Esophagus muscularis mucosa (tissue), 4 donors: ENCODE data around the gene MFSD12. TPM values are rescaled to one million over a fixed set of nuclear protein-coding genes. Genes with fewer than 3 reads are reported as not detected.

ENCODE experiments used
- DNase-seq: peaks from one replicate; pipeline ENCODE4 v3.0.0-alpha.2; 2017; ENCODE audit errors: extremely low spot score
- H3K27ac ChIP-seq, 4 donors: fragments of 200-600 bp; sonication (generic); replicated peaks in 1 of 4; 1 replicate in 3 of 4; 2 replicates in 1 of 4; pipeline ENCODE4 v1.5.1; 2016 to 2019; ENCODE audit warnings: mild to moderate bottlenecking in 1 of 4
- H3K27me3 ChIP-seq, 4 donors: fragments of 200-600 bp; sonication (generic); one replicate each; pipeline versions ENCODE4 v1.5.1 to v1.6.0; 2016 to 2019
- H3K36me3 ChIP-seq, 4 donors: fragments of 200-600 bp; sonication (generic); one replicate each; pipeline ENCODE4 v1.5.1; 2016 to 2019
- H3K4me1 ChIP-seq, 4 donors: fragments of 200-600 bp; sonication (generic); one replicate each; pipeline ENCODE4 v1.5.1; 2016 to 2019
- H3K4me3 ChIP-seq, 4 donors: fragments of 200-600 bp; sonication (generic); 1 replicate in 2 of 4; 2 replicates in 2 of 4; pipeline ENCODE4 v1.5.1; 2016 to 2019; ENCODE audit warnings: mild to moderate bottlenecking in 4 of 4, moderate library complexity in 1 of 4
- H3K9me3 ChIP-seq, 4 donors: fragments of 200-600 bp; sonication (generic); 1 replicate in 3 of 4; 2 replicates in 1 of 4; pipeline ENCODE4 v1.5.1; 2016 to 2019
- CTCF ChIP-seq, 3 experiments: fragments of 200-600 bp in 2 of 3; fragments of 450-650 bp in 1 of 3; sonication (generic) in 2 of 3; IDR thresholded peaks; one replicate each; pipeline ENCODE4 v1.5.1; 2017 to 2019; ENCODE audit warnings: antibody characterized with exemption in 3 of 3, mild to moderate bottlenecking in 2 of 3, moderate library complexity in 1 of 3
- EP300 ChIP-seq: sonication (generic); formaldehyde crosslinking; IDR thresholded peaks from one replicate; pipeline ENCODE4 v1.6.1; 2017; ENCODE audit warnings: antibody characterized with exemption
- POLR2A ChIP-seq: fragments of 450-650 bp; IDR thresholded peaks from one replicate; pipeline ENCODE4 v1.6.1; 2017; ENCODE audit warnings: antibody characterized with exemption, moderate library complexity, mild to moderate bottlenecking, low read depth
- POLR2AphosphoS5 ChIP-seq, 2 donors: sonication (generic); formaldehyde crosslinking; IDR thresholded peaks; one replicate each; pipeline ENCODE4 v1.6.1; 2017; ENCODE audit warnings: antibody characterized with exemption in 2 of 2
- WGBS: methylation state at CpG from one replicate; pipeline ENCODE4 v1.1.5; 2018; 5-methylcytosine and 5-hydroxymethylcytosine counted together
- intact Hi-C: fragments of 100-400 bp; cut with DNase I; formaldehyde crosslinking; loops from one replicate; pipeline ENCODE4 v1.15.1; 2023
- total RNA-seq, 4 donors: library from RNA; depleted of rRNA; stranded (reverse); fragments of >200 nt; gene quantifications; one replicate each; pipeline versions ENCODE4 v1.1.0 to v1.2.1, GENCODE V29; 2016

The MFSD12 gene
- total RNA-seq, 4 donors from 2014 or later, result 28.2 to 87.0 (median 62.4) TPM

GRCh38 chr19:3578390-3578789 lies 21.0 kb upstream of the MFSD12 start:
- Histone ChIP-seq H3K9me3 (no peaks in the 10 kb centered on the region), H3K27me3 (no peaks in the 10 kb centered on the region), H3K4me3 (no peak overlapping the region), H3K36me3 (peaks cover 5 to 14% (median 12%) of the 10 kb centered on the region in 4 donors), H3K4me1 (peaks cover 20 to 68% (median 54%) of the 10 kb centered on the region in 4 donors), H3K27ac (peak overlapping the region in 3 of 4 donors; percentile 5 to 85 (median 80))
- TF ChIP-seq POLR2AphosphoS5 (IDR thresholded peaks at IDR 0.05), result no peak
- TF ChIP-seq EP300, result no peak
- no peak for TF ChIP-seq CTCF (IDR thresholded peaks at IDR 0.05)
- TF ChIP-seq POLR2A, result no peak
- intact Hi-C loops, result loop anchor here (5.0 kb wide), 1 partner anchor 39 kb away; no protein-coding TSS in a partner anchor
- no peak for DNase-seq
- WGBS, result 78% methylated on average over 6 of the region's 17 CpGs

- Histone ChIP-seq H3K4me1 (peaks cover 21 to 72% (median 56%) of the 10 kb centered on the region in 4 donors), H3K27ac (peak overlapping the region; percentile 76 to 85 (median 81)), H3K27me3 (no peaks in the 10 kb centered on the region), H3K9me3 (no peaks in the 10 kb centered on the region), H3K4me3 (no peak overlapping the region), H3K36me3 (peaks cover 5 to 14% (median 12%) of the 10 kb centered on the region in 4 donors)
- no peak for DNase-seq
- intact Hi-C loops, result loop anchor here (5.0 kb wide), 1 partner anchor 39 kb away; no protein-coding TSS in a partner anchor
- 94% methylated on average over 39 of the region's 60 CpGs for WGBS
- no peak for TF ChIP-seq CTCF (IDR thresholded peaks at IDR 0.05)
- TF ChIP-seq EP300, result no peak
- TF ChIP-seq POLR2A, result no peak
- no peak for TF ChIP-seq POLR2AphosphoS5 (IDR thresholded peaks at IDR 0.05)
Observed at GRCh38 chr19:3577723-3578344, 20.4 kb upstream of the MFSD12 start.

GRCh38 chr19:3576696-3577443 lies 19.5 kb upstream of the MFSD12 start:
- Histone ChIP-seq H3K4me3 (peak overlapping the region; percentile 45 to 59 (median 48)), H3K4me1 (peaks cover 21 to 77% (median 61%) of the 10 kb centered on the region in 4 donors), H3K9me3 (no peaks in the 10 kb centered on the region), H3K27me3 (no peaks in the 10 kb centered on the region), H3K36me3 (peaks cover 5 to 14% (median 12%) of the 10 kb centered on the region in 4 donors), H3K27ac (peak overlapping the region; percentile 76 to 85 (median 81))
- no peak for DNase-seq
- intact Hi-C loops, result loop anchor here (5.0 kb wide), 1 partner anchor 40 kb away; no protein-coding TSS in a partner anchor
- TF ChIP-seq CTCF (IDR thresholded peaks at IDR 0.05), result peak in 2 of 3 experiments; percentile 12 to 21
- TF ChIP-seq POLR2A, result no peak
- TF ChIP-seq EP300, result no peak
- peak; percentile 56 to 60 for TF ChIP-seq POLR2AphosphoS5 (IDR thresholded peaks at IDR 0.05)
- WGBS, result 39% methylated on average over 52 of the region's 78 CpGs

GRCh38 chr19:3575949-3576673 lies 18.7 kb upstream of the MFSD12 start:
- intact Hi-C loops, result loop anchor here (5.0 kb wide), 1 partner anchor 41 kb away; no protein-coding TSS in a partner anchor
- no peak for TF ChIP-seq EP300
- no peak for TF ChIP-seq POLR2A
- no peak for TF ChIP-seq POLR2AphosphoS5 (IDR thresholded peaks at IDR 0.05)
- no peak for TF ChIP-seq CTCF (IDR thresholded peaks at IDR 0.05)

More at GRCh38 chr19:3575949-3576673, 18.7 kb upstream of the MFSD12 start:
- Histone ChIP-seq H3K4me3 (peak overlapping the region; percentile 45 to 59 (median 48)), H3K9me3 (no peaks in the 10 kb centered on the region), H3K27ac (peak overlapping the region; percentile 76 to 85 (median 81)), H3K36me3 (peaks cover 5 to 14% (median 12%) of the 10 kb centered on the region in 4 donors), H3K27me3 (no peaks in the 10 kb centered on the region), H3K4me1 (peaks cover 21 to 81% (median 65%) of the 10 kb centered on the region in 4 donors)
- WGBS, result 85% methylated on average over 17 of the region's 29 CpGs
- no peak for DNase-seq
